Parathyroid adenoma (tissue), 2 donors: ENCODE measurements around the gene ATP6V0E1.

ENCODE experiments used
- H2AFZ ChIP-seq: fragments of 300-600 bp; sonication (generic); one replicate; pipeline ENCODE4 v1.7.0; 2017; ENCODE audit warnings: antibody characterized with exemption, mild to moderate bottlenecking
- H3K27ac ChIP-seq: fragments of 300-600 bp; sonication (generic); one replicate; pipeline ENCODE4 v1.7.0; 2017
- H3K27me3 ChIP-seq: fragments of 300-600 bp; sonication (generic); one replicate; pipeline ENCODE4 v1.7.0; 2017; ENCODE audit warnings: low read length; ENCODE audit not compliant: control insufficient read depth, insufficient read depth
- H3K36me3 ChIP-seq: fragments of 300-600 bp; sonication (generic); one replicate; pipeline ENCODE4 v1.7.0; 2017; ENCODE audit warnings: low read length; ENCODE audit not compliant: control insufficient read depth, insufficient read depth
- H3K4me1 ChIP-seq: fragments of 300-600 bp; sonication (generic); one replicate; pipeline ENCODE4 v1.7.0; 2017; ENCODE audit warnings: control low read depth
- H3K4me2 ChIP-seq: fragments of 300-600 bp; sonication (generic); one replicate; pipeline ENCODE4 v1.7.0; 2017; ENCODE audit warnings: low read length
- H3K4me3 ChIP-seq: fragments of 300-600 bp; sonication (generic); one replicate; pipeline ENCODE4 v1.7.0; 2017; ENCODE audit warnings: low read depth, low read length
- H3K79me2 ChIP-seq: fragments of 300-600 bp; sonication (generic); one replicate; pipeline ENCODE4 v1.7.0; 2017; ENCODE audit warnings: control low read depth
- H3K9ac ChIP-seq: fragments of 300-600 bp; sonication (generic); one replicate; pipeline ENCODE4 v1.7.0; 2017; ENCODE audit warnings: mild to moderate bottlenecking
- H3K9me3 ChIP-seq: fragments of 300-600 bp; sonication (generic); one replicate; pipeline ENCODE4 v1.7.0; 2017; ENCODE audit warnings: low read length; ENCODE audit not compliant: control insufficient read depth
- TF ChIP-seq, protein P1 (sequence below): fragments of 300-600 bp; sonication (generic); IDR thresholded peaks from one replicate; pipeline ENCODE4 v1.7.0; 2017; ENCODE audit warnings: antibody characterized with exemption, mild to moderate bottlenecking
- donor health status: primary hyperparathyroidism.

ATP6V0E1 gene

DNA sequence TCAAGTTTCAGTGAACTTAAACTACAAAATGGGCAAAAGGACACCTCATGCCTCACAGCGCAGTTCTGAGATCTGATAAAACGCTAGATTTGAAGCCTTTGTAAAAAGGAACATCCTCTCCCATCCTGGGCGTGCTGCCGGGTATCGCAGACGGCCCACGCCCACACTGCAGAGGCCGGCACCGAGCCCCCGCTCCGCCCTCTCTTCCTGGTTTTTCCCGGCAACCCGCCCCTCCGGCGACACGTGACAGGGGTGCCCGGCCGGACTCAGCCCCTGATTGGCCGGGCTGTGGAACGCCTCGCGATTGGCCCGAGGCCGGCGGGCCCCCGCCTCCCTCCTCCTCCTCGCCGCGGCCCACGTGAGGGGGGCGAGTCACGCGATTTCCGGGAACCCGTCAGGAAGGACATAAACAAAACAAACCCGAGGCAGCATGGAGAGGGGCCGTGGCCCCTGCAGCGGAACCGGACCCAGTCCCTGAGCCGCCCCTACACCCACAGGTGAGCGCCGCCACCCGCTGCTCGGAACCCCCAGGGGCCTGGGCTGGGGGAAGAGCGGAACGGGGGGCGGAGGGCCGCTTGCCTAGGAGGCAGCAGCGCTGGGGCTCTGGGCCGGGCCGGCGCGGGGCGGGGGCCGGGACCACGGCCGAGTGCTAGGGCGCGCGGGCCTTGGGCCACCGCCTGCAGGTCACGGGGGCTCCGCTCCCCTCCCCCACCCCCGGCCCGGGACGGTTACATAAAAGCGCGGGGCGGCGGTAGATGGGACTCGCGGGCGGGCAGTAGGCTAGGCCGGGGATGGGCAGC, 72.6 kb downstream of the ATP6V0E1 start, which contains the start of gene CREBRF:
CREBRF (plus strand) TSS at position 370 of the 800 bp plus-strand sequence. CDS start 24,424 bp downstream, outside the sequence.
- peaks cover 18% of the 10 kb centered on the region for H3K79me2 ChIP-seq
- peak within 1 kb of the TSS; percentile 86 for H2AFZ ChIP-seq
- H3K9ac ChIP-seq, result peak within 1 kb of the TSS; percentile 73
- H3K27ac ChIP-seq, result peak within 1 kb of the TSS; percentile 81
- H3K9me3 ChIP-seq, result no peaks in the 10 kb centered on the region
- H3K36me3 ChIP-seq, result no peaks in the 10 kb centered on the region
- H3K27me3 ChIP-seq, result no peaks in the 10 kb centered on the region
- H3K4me3 ChIP-seq, result peak within 1 kb of the TSS; percentile 96
- H3K4me1 ChIP-seq, result peaks cover 14% of the 10 kb centered on the region
- TF ChIP-seq, protein P1, sequence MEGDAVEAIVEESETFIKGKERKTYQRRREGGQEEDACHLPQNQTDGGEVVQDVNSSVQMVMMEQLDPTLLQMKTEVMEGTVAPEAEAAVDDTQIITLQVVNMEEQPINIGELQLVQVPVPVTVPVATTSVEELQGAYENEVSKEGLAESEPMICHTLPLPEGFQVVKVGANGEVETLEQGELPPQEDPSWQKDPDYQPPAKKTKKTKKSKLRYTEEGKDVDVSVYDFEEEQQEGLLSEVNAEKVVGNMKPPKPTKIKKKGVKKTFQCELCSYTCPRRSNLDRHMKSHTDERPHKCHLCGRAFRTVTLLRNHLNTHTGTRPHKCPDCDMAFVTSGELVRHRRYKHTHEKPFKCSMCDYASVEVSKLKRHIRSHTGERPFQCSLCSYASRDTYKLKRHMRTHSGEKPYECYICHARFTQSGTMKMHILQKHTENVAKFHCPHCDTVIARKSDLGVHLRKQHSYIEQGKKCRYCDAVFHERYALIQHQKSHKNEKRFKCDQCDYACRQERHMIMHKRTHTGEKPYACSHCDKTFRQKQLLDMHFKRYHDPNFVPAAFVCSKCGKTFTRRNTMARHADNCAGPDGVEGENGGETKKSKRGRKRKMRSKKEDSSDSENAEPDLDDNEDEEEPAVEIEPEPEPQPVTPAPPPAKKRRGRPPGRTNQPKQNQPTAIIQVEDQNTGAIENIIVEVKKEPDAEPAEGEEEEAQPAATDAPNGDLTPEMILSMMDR, result no peak
- peak within 1 kb of the TSS; percentile 95 for H3K4me2 ChIP-seq

DNA sequence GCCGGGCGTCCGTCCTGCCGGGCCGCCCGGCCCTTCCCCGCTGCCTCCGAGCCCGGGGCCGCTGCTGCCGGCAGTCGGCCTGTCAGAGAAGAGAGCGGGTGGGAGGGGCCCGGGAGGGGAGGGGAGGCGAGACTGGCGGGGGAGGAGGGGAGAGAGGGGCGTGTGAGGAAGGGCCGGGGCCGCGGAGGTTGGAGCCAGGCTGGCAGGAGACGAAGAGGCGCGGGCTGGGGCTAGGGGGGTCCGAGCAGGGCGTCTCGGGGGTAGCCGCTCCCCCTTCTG, 73.2 kb downstream of the ATP6V0E1 start:
- TF ChIP-seq, protein P1, result no peak
- Histone ChIP-seq H3K9ac (peak overlapping the region; percentile 73), H3K4me3 (peak overlapping the region; percentile 96), H3K4me1 (peaks cover 11% of the 10 kb centered on the region), H2AFZ (peak overlapping the region; percentile 86), H3K9me3 (no peaks in the 10 kb centered on the region), H3K36me3 (no peaks in the 10 kb centered on the region), H3K79me2 (peaks cover 23% of the 10 kb centered on the region), H3K27me3 (no peaks in the 10 kb centered on the region), H3K27ac (peak overlapping the region; percentile 81), H3K4me2 (peak overlapping the region; percentile 61)

DNA sequence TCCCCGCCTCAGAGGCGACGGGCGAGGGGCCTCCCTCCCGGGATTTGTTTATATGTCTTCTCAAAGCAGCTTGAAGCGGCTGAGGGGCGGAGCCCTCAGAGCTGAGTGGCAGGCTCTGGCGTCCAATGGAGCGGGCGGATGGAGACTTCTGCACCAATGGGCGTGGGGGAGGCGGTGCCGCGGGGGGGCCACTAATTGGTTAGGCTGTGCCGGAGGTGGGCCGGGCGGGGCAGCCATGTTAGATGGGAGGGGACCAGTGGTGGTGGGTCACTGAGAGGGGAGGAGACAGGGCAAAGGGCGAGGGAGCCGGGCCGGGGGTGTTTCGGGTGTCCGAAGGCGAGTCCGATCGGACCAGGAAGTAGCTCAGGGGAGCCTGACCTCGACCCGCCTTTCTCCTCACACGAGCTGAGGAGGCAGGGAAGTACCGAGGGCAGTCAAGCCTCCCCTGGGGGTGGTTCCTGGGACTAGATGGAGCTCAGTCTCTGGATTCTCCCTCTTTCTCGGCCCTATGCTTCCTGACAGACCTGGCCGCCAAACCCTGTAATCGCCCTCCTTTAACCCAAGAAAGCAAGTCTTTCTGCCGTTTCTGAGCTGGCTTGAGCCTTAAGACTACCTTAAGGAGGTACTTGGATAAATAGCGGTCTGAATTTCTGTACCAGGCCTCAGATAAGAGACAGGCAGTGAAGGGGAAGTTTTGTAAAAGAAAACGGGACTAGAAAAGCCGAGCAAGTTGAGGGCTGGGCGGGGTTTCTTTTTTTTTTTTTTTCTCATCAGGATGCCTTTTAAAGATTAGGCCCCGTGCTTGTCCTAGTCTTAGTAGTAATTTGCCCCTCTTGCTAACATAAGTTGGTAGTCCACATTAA, 73.7 kb downstream of the ATP6V0E1 start:
- H3K79me2 ChIP-seq, result peaks cover 27% of the 10 kb centered on the region
- H3K9ac ChIP-seq, result no peak overlapping the region
- H3K27me3 ChIP-seq, result no peaks in the 10 kb centered on the region
- no peaks in the 10 kb centered on the region for H3K9me3 ChIP-seq
- peak overlapping the region; percentile 81 for H3K27ac ChIP-seq
- H3K36me3 ChIP-seq, result no peaks in the 10 kb centered on the region
- peaks cover 7% of the 10 kb centered on the region for H3K4me1 ChIP-seq
- peak overlapping the region; percentile 70 for H3K4me2 ChIP-seq
- TF ChIP-seq, protein P1, result peak; percentile 19
- H3K4me3 ChIP-seq, result peak overlapping the region; percentile 96
- peak overlapping the region; percentile 86 for H2AFZ ChIP-seq

DNA sequence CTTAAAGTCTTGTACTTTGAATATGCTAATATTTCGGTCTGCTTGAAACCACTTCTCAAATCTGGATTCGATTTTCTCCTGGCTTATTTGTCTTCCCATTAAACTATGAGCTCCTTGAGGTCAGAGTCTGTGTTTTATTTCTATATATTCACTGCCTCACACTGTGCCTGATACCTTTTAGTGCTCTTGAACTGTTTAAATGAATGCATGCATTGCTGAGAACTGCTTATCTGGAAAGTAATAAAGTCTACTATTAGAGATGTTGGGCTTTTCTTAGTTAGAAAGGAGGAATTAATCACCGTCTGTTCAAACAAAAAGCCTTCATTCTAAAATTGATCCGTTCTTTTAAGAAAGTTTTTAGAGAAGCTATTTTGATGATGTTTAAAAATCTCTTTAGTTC, 78.6 kb downstream of the ATP6V0E1 start:
- Histone ChIP-seq H3K79me2 (peaks cover 64% of the 10 kb centered on the region), H3K4me3 (no peak overlapping the region), H3K27me3 (no peaks in the 10 kb centered on the region), H3K4me2 (no peak overlapping the region), H3K27ac (no peak overlapping the region), H3K4me1 (peaks cover 3% of the 10 kb centered on the region), H3K9me3 (no peaks in the 10 kb centered on the region), H3K36me3 (no peaks in the 10 kb centered on the region), H3K9ac (no peak overlapping the region), H2AFZ (no peak overlapping the region)
- TF ChIP-seq, protein P1, result no peak
